ENCODE results near the gene KCNN4. TPM values are rescaled to one million over a fixed set of nuclear protein-coding genes. Genes with fewer than 3 reads are reported as not detected.
A peak's percentile ranks its signal among the peaks of the same experiment; 100 is the strongest.

The KCNN4 gene
- total and polyA plus RNA-seq, 2 of the 13 experiments (the other 11 are each of a cell fraction or from before 2014, with no cell fraction given) = 0.13 to 0.25 TPM

DNA sequence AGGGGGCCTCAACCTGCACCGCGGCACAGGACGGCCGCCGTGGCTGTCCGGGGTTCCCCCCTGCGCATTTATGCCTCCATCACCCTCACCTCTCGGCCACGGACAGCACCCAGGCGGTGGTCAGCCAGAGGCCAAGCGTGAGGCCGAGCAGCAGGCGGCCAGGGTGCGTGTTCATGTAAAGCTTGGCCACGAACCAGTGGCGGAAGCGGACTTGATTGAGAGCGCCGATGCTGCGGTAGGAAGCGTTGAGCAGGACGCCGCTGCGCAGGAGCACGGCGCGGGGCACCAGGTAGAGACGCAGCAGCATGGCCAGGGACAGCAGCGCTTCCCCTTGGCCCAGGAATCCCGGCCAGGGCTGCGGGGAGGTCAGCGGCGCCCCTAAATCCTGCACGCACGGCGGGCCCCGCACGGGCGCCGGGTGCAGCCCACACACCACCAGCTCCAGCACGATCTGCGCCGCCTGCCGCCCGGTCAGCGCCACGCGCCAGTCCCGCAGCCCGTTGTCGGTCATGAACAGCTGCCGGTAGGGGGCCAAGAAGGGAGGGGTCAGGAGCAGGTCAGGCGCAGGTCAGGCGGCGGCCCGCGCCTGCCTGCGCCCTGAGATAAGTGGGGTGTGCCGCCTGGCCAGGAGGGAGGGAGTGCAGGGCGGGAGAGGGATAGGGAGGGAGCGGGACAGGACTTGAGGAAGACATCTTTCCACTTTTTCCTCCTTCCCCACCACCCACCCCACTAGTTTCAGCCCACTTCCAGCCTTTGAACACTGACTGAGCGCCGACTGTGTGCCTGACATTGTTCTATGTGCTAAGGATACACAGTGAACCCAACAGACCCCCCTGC is 6.5 kb downstream of the KCNN4 start (continued):
- TF ChIP-seq ZSCAN5A (CRISPR knock-in tag; IDR thresholded peaks at IDR 0.05; ENCODE audit: borderline replicate concordance) (no peak), KLF16 (CRISPR knock-in tag; IDR thresholded peaks at IDR 0.05) (0 out of 4 replicates have a peak, but pooled peaks of 1 of the 2 experiments have one; percentile 54), FOXC1 (CRISPR knock-in tag; IDR thresholded peaks at IDR 0.05; ENCODE audit: borderline replicate concordance) (peak; percentile 60; the same call in 1 of the 2 replicates), MAFF (IDR thresholded peaks at IDR 0.05; ENCODE audit: low read depth, low read length) (no peak), ZBTB38 (CRISPR knock-in tag; IDR thresholded peaks at IDR 0.05) (peak; percentile 38; the same call in 1 of the 2 replicates), MTF1 (CRISPR knock-in tag; IDR thresholded peaks at IDR 0.05) (no peak), NFIB (CRISPR knock-in tag; IDR thresholded peaks at IDR 0.05; ENCODE audit: borderline replicate concordance) (0 out of 2 replicates have a peak, but pooled peaks have one; percentile 66), FOXA3 (CRISPR knock-in tag; IDR thresholded peaks at IDR 0.05) (0 out of 2 replicates have a peak, but pooled peaks have one; percentile 11), U2AF1 (optimal IDR thresholded peaks at IDR 0.05; ENCODE audit: low read depth, low read length) (no peak), MTA1 (CRISPR knock-in tag; IDR thresholded peaks at IDR 0.05; ENCODE audit: borderline replicate concordance) (peak; percentile 66; the same call in 1 of the 2 replicates), ZNF766 (CRISPR knock-in tag; IDR thresholded peaks at IDR 0.05; ENCODE audit: borderline replicate concordance) (no peak), PHB2 (IDR thresholded peaks at IDR 0.05; ENCODE audit: partially characterized antibody) (no peak), SP4 (CRISPR knock-in tag; IDR thresholded peaks at IDR 0.05) (0 out of 2 replicates have a peak, but pooled peaks have one; percentile 21), RAD51 (IDR thresholded peaks at IDR 0.05; ENCODE audit: borderline replicate concordance) (no peak), KLF9 (CRISPR knock-in tag; IDR thresholded peaks at IDR 0.05; ENCODE audit: low read depth) (no peak), MED1 (CRISPR knock-in tag; IDR thresholded peaks at IDR 0.05) (no peak), NFE2L2 (IDR thresholded peaks at IDR 0.05; ENCODE audit: low read length) (no peak), ATF5 (CRISPR knock-in tag; IDR thresholded peaks at IDR 0.05; ENCODE audit: low read depth) (0 out of 2 replicates have a peak, but pooled peaks have one; percentile 61), IRF2 (CRISPR knock-in tag; IDR thresholded peaks at IDR 0.05) (0 out of 2 replicates have a peak, but pooled peaks have one; percentile 23)
- TF ChIP-seq, protein P1, sequence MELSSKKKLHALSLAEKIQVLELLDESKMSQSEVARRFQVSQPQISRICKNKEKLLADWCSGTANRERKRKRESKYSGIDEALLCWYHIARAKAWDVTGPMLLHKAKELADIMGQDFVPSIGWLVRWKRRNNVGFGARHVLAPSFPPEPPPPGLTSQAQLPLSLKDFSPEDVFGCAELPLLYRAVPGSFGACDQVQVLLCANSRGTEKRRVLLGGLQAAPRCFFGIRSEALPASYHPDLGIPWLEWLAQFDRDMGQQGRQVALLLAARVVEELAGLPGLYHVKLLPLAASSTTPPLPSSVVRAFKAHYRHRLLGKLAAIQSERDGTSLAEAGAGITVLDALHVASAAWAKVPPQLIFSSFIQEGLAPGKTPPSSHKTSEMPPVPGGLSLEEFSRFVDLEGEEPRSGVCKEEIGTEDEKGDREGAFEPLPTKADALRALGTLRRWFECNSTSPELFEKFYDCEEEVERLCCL (CRISPR knock-in tag; IDR thresholded peaks at IDR 0.05; ENCODE audit: borderline replicate concordance) = no peak
- TF ChIP-seq, protein P2, sequence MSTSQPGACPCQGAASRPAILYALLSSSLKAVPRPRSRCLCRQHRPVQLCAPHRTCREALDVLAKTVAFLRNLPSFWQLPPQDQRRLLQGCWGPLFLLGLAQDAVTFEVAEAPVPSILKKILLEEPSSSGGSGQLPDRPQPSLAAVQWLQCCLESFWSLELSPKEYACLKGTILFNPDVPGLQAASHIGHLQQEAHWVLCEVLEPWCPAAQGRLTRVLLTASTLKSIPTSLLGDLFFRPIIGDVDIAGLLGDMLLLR (CRISPR knock-in tag; IDR thresholded peaks at IDR 0.05) = no peak
- TF ChIP-seq, protein P3, sequence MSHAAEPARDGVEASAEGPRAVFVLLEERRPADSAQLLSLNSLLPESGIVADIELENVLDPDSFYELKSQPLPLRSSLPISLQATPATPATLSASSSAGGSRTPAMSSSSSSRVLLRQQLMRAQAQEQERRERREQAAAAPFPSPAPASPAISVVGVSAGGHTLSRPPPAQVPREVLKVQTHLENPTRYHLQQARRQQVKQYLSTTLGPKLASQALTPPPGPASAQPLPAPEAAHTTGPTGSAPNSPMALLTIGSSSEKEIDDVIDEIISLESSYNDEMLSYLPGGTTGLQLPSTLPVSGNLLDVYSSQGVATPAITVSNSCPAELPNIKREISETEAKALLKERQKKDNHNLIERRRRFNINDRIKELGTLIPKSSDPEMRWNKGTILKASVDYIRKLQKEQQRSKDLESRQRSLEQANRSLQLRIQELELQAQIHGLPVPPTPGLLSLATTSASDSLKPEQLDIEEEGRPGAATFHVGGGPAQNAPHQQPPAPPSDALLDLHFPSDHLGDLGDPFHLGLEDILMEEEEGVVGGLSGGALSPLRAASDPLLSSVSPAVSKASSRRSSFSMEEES (CRISPR knock-in tag; IDR thresholded peaks at IDR 0.05) = 0 out of 2 replicates have a peak, but pooled peaks have one; percentile 21
